HG03354 (cell line): ENCODE results near the gene COL27A1.

Source experiments
- ATAC-seq: cut with Tn5 transposase; IDR thresholded peaks from one replicate; pipeline ENCODE4 v1.9.1; 2021; ENCODE audit warnings: mild to moderate bottlenecking; ENCODE audit not compliant: unreplicated experiment, poor library complexity, severe bottlenecking

COL27A1 gene

DNA sequence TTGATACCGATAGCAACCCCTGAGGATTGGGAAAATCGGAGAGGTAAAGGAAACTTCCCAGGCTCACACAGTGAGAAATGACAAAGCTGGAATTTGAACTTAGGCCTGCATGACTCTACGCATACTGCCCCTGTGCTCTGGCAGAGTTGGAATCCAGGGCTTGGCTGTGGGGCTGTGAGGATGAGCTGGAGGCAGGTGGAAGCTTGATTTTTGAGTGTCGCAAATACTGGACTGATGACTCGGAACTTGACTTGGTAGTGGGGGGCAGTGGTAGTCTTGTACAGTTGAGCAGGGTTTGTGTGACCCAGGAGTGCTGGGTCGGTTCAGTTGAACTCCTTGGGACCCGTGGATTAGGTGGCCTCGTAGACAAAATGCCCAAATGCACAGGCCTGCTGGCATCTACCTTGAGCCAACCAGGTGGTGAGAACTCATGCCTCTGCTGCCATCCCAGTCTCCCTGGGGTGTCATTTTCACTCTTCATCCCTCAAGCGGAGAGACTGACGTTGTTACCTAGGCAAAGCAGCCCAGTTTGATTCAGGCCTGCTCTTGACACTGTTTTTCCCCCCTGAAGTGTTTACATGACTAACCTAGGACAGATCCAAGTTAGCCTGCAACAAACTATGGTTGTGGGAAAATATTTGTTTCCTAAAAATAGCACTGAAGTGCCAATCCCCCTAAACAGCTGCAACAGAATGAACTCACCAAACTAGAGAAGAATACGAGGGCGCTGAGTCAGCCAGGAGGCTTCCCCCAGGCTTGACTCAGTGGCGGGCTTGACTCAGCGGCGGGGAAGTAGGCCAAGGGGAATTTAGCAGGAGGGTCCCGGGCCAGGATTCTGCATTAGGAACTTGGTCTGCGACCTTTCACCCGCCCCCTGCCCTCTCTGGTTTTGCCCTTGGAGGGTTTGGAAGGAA is 121.8 kb downstream of the COL27A1 start:
- ATAC-seq: no peak

DNA sequence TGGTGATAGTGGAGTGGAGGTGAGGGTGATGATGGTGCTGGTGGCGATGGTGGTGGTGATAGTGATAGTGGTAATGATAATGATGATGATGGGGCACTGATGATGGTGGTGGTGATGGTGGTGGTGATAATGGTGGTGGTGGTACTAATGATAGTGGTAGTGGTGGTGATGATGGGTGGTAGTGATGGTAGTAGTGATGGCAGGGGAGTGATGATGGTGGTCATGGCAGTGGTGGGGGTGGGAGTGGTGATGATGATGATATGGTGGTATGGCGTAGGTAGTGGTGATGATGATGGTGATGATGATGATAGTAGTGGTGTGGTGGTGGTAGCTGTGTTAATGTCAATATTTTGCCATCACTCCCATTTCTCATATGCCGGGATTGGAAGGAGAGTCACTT is 123.0 kb downstream of the COL27A1 start:
- ATAC-seq: no peak

DNA sequence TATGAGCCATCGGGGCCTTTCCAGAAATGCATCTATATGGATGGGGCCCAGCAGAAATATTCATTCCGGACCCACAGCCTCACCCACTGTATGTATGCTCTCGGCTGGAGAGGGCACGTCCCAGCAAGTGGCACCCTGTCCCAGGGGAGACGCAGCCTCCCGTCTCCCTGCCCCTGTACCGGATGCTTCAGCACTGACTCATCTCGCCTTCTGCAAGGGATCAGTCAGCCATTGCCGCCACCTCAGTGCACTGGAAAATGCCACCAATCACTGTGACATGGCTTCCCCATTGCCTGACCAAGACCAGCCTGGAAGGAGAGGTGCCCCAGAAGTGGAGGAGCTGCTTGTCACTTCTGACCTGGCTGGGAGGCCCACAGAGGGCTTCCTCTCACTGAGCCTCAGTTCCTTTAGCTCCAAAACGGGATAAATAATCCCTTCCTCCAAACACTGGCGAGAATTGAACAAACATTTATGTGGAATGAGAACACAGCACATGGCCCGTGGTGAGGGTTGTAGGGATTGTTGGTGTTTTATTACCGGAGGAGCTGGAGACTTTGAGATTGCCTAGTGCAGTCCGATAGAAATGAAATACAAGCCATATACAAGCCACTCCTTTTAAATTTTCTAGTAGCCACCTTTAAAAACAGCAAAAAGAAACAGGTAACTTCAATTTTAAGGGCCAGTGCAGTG is 123.7 kb downstream of the COL27A1 start:
- ATAC-seq: no peak

DNA sequence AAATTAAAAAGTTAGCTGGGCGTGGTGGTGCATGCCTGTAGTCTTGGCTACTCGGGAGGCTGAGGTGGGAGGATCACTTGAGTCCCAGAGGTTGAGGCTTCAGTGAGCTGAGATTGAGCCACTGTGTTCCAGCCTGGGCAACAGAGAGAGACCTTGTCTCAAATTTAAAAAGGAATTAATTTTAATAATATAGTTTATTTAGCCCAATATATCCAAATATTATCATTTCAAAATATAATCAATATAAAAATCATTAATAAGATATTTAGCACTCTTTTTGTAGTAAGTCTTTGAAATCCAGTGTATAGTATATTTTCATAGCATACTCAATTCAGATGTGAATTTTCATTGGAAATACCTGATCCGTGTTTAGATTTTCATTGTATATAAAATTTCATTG is 124.4 kb downstream of the COL27A1 start:
- no peak for ATAC-seq

DNA sequence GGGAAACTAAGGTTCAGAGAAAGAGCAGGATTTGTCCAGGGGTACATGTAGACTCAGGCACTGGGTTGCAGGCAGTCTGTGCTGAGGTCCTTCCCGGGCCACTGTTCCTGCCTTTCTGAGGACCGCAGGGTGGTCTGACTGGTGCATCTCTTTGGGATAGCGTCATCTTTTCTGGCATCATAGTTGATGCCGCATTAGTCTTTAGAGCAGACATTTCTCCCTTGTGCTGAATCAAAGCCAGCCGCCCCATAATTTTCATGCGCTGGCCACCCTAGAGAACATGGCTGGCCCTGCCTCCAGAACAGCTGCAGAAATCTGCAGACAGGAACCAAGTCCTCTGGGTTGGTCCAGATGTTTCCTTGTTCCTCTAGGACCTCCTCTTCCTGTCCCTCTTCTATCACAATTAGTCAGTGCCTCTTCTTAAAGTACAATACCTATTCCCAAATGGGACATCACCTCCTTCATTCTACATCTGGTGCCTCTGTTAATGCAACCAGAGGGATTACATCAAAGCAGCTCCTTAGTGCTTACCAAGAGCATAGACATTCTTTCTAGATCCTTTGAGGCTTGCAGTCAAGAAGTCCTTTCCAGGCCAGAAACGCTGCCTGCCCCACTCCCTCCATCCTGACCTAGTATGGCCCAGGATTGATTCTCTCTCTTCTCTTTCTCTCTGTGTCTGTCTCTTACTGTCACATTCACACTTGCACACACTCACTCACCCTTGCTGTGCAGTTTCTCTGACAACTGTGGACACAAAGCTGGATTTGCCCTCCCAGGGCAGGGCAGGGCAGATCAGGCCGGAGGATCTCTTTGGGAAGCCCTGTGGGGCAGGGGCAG is 125.5 kb downstream of the COL27A1 start:
- no peak for ATAC-seq

DNA sequence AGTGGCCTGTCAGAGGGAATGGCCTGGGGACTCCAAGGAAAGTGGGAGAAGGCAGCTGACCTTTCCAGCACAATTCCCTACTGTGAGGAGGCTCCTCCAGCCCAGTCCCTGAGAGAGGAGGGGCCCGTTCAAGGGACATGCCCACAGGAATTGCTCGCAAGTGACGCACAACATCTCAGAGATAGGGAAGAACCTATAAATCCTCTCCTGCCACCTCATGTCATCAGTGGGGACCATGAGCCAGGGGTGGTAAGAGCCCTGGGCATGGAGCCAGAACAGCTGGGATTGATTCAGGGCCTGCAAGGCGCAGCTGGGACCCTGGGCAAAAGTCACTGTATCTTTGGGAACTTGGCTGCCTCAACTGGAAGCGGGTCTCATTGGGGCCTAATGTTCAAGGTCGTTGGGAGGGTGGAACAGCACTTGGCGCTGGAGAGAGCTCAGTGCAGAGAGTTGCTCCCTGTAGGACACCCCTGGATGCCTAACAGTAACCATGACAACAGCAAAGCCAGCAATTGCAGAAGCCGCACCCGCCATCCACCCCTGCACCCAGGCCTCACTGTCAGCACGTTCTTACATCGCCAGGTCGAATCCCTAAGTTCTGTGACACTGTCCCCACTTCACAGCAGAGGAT is 126.3 kb downstream of the COL27A1 start:
- no peak for ATAC-seq

DNA sequence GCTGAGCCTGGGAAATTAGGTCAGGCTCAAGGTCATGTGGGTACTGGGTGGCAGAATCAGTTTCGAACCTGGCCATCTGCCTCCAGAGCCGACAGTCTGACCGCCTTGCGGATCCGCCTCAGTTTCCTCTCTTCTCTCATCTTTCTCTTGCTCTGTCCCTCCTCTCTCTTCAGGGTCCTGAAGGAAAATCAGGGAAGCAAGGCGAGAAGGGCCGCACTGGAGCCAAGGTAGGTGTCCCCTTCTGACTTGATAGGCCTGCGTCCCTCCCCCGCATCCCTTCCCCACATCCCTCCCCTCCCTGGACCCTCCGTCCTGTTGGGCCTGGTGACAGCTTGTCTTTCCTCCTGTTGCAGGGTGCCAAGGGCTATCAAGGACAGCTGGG is 126.8 kb downstream of the COL27A1 start:
- ATAC-seq: no peak

DNA sequence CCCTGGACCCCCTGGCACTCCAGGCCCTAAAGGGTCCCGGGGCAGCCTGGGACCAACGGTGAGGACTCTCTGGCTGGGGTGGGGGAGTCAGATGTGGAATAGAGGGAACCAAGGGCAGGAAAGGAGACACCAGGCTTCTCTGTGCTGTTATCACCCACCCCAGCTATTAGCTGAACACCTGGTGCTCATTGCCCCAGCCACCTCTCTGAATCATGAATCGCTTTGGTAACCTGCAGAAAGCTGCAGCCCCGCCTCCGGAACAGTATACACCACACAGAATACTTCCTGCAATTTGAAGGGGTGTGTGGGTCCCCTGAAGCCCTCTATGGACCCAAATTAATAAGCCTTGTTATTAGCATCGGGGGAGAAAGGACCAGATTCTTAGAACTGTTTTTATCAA is 127.2 kb downstream of the COL27A1 start:
- no peak for ATAC-seq

DNA sequence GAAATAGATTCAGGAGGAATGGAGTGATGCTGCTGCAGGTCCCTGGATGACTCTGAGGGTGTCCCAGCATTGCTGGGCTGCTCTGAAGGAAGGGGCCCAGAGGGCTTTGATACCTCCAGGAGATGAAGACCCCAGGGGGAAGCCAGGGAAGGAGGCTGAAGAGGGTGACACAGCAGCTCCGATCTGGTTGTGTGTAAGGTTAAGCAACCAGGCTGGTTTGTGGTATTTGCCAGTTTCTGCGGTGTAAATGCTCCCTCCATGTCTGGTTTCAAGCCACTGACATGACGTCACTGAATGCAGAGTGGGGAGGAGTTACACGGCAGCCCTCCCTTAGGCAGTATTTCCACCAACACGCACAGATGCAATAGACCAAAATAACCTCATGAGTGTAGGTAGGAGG is 127.6 kb downstream of the COL27A1 start:
- no peak for ATAC-seq

DNA sequence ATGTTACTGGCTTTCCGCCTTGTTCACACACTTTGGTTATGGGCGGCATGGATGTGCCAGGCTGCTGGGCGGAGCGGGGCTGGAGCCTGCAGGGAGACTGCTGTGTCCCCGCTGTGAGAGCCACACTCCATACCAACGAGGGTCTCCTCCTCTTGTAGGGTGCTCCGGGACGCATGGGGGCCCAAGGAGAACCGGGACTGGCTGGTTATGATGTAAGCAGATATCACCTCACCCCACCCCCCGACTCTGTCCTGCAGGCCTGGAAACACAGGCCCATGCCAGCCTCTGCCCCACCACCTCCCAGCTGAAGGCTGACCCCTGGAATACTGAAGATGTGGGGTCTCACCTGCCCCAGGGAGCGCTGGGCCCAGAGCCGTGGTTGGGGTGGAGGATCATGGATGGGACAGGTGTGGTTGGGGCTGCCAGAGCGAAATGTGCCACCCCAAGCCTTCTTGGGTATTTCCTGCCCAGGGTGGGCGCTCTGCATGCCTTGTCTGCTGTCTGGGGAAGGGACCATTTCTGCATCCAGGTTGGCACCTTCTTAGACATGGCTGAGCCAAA is 128.3 kb downstream of the COL27A1 start:
- no peak for ATAC-seq

DNA sequence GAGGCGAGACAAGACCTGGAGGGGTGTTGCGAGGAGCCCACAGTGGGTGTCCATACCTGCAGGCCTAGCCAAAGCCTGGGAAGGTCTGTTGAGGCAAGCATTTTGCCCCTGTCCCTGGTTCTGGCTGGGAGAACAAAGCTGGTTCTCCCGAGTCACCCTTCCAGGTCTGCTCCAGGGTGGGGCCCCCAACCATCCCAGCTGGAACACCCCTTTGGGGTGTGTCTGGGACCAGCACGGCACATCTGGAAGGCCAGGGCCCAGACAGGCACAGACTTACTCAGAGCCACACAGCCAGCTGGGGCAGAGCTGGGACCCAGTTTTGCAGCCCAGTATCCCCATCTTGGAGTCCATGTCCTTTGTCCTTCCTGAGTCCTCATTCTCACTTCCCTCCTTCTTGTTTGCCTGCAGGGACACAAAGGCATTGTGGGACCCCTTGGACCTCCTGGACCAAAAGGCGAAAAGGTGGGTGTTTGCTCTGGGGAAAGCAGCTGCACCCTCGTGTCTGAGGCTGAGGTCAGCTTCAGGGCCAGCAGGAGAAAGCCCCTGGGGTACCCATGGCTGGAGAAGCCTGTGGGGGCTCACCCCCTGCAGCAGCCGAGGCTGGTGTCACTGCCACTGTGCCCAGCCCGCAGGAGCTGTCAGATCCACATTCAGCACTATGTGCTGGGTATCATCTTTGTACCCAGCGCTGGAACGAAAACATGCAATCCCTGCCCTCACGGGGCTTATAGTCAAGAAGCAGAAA is 129.2 kb downstream of the COL27A1 start:
- no peak for ATAC-seq

DNA sequence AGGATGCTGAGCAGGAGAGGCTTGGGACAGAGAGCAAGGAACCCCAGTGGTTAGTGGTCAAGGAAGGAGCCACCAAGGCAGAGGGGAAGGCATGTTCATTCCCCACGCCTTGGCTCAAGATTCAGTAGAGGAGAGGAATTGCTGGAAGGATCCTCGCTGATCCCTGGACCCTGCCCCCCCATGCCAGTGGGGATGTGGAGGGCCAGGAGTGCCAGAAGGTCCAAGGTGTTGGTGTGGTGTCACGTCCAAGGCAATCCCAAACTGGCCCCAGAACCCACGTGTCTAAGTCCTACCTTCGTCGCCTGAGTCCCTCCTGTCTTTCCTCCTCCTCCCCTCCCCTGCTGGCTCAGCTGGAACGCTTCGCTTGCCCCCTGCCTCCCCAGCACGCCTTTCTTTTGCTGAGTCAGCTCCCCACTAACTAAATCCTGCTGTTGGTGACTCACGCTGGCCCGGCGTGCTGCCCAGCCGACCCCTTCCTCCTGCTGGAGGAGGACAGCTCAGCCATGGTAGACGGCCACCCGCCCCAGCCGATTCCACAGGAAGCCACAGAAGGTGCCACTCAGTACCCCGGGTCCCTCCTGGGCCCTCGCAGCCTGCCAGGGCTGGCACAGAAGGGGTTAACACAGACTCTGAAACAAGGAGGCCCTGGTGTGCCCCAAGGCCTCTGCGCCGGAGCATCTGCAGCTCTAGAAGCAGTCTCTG is 130.0 kb downstream of the COL27A1 start:
- no peak for ATAC-seq

DNA sequence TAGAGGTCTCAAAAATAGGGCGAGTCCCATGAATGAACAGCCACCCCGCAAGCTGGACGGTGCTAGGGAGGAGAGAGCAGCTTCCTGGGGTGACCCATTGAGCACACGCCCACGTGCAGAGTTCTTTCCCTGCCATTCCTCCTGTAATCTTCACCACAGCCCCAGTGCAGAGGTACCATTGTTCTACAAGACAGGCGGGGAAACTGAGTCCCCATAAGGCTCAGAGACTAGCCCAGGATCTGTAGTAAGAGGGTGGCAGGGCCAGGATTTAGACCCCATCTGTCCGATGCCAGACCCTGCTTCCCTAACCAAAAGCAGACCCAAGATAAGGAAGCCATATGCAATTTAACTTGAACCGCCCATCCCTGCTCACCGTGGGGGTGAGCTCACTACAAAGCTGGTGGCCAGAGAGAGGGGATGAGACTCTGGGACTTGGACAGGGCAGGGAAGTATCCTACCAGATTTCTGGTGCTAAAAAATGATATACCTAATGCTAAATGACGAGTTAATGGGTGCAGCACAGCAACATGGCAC is 130.9 kb downstream of the COL27A1 start:
- no peak for ATAC-seq

DNA sequence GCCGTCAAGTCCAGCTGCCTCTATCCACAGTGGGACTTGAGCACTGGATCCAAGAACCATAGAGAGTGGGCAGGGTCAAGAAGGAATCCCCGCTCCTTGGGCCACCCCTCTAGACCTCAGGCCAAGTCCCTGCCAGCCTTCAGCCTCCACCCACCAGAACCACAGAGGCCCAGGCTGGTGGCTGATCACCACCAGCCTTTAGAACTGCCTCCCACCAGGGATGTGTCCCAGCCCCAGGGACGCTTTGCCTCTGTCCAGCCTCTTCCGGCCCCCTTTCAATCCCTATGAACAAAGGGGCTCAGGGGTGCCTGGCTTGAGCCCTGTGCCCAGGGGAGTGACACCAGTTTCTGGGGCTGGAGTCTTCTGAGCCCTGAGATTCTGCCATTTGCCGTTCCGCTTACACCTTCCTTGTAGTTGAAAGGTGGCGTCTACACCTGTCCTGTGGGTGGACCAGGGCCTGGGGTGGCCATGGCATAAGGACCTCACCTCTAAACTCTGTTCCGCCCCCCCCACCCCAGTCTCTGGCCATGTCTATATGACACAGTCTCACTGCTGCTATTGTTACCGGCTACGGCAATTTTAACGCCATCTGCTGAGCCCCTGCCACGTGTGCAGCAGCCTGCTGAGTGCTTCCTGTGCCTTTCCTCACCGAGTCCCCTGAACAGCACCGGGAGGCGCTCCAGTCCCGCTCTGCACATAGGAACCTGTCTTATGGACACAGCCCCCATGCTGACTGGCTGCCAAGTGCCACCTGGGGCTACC is 131.8 kb downstream of the COL27A1 start:
- ATAC-seq: no peak

DNA sequence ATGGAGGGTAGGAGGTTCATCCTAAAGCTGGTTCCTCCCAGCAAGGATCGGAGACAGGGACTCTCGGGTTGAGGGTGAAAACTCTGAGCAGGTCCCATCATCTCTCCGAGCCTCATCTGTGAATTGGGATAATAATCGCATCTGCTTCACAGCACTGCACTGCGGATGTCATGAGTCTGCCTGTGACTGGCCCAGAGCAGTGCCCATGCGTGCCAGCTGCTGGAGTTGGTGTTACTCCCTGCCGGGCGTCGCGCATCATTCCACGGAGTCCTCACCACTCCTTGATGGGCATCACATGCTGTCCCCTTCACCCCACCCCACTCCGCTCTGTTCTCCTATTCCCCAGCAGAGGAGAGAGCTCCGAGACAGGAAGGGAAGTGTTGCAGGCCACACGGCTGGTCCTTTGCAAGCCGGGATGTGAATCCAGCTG is 132.4 kb downstream of the COL27A1 start:
- ATAC-seq: no peak

DNA sequence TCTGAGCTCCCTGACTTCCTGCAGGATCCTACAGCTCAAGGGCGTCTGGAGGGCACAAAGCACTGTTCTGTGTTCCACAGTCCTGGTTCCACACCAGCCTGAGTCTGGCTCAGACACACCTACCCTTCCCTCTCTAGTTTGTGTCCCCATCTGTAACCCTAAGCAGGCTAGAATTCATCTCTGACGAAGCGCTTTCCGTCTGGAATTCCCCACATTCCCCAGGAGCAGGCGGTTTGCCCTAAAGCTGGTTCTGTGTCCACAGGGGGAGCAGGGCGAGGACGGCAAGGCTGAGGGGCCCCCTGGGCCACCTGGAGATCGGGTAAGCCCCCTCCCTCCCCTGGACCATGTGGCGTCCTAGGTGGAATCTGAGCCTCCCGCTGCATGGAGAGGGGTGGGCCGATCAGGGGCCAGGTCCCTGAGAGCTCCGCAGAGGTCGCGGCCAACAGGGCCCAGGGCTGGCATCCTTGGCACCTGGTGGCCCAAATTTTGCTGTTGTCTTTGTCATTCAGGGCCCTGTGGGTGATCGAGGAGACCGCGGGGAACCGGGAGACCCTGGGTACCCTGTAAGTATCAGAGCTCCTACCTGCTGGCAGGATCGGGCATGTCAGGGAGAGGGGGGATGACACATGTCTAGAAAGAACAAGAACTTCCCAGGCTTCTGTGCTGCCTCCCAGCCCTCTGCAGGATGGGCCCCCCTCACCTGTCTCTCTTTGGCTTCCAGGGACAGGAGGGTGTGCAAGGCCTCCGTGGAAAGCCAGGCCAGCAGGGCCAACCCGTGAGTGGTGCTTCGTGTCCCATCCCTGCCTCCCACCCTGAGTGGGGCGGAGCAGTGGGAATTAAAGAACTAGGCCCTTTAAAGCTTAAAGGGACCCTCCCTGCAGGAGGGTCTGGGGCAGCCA is 133.1 kb downstream of the COL27A1 start:
- no peak for ATAC-seq
